ENCODE results near the gene DLX4.

DNA sequence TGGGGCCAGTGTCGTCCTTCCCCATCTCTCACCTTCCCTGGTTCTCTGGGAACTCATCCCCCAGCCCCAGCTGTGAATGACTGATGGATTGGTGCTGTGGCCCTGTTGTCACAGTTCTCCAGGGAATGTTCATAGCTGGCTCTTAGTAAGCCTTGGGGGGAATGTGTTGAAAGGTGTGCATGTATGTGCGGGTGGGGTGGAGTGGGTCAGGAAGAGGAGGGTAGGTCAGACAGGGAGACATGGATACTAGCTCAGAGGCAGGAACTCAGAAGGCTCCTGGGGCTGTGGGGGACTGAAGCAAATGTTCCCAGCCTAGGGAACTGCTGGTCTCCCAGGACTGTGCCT lies 4.3 kb downstream of the DLX4 start:
- TF ChIP-seq, protein P1, sequence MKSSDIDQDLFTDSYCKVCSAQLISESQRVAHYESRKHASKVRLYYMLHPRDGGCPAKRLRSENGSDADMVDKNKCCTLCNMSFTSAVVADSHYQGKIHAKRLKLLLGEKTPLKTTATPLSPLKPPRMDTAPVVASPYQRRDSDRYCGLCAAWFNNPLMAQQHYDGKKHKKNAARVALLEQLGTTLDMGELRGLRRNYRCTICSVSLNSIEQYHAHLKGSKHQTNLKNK (CRISPR knock-in tag; IDR thresholded peaks at IDR 0.05) = no peak
- TF ChIP-seq, protein P2, sequence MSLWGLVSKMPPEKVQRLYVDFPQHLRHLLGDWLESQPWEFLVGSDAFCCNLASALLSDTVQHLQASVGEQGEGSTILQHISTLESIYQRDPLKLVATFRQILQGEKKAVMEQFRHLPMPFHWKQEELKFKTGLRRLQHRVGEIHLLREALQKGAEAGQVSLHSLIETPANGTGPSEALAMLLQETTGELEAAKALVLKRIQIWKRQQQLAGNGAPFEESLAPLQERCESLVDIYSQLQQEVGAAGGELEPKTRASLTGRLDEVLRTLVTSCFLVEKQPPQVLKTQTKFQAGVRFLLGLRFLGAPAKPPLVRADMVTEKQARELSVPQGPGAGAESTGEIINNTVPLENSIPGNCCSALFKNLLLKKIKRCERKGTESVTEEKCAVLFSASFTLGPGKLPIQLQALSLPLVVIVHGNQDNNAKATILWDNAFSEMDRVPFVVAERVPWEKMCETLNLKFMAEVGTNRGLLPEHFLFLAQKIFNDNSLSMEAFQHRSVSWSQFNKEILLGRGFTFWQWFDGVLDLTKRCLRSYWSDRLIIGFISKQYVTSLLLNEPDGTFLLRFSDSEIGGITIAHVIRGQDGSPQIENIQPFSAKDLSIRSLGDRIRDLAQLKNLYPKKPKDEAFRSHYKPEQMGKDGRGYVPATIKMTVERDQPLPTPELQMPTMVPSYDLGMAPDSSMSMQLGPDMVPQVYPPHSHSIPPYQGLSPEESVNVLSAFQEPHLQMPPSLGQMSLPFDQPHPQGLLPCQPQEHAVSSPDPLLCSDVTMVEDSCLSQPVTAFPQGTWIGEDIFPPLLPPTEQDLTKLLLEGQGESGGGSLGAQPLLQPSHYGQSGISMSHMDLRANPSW (CRISPR knock-in tag; conservative IDR thresholded peaks at IDR 0.05; ENCODE audit: low read depth) = no peak
- TF ChIP-seq, protein P3, sequence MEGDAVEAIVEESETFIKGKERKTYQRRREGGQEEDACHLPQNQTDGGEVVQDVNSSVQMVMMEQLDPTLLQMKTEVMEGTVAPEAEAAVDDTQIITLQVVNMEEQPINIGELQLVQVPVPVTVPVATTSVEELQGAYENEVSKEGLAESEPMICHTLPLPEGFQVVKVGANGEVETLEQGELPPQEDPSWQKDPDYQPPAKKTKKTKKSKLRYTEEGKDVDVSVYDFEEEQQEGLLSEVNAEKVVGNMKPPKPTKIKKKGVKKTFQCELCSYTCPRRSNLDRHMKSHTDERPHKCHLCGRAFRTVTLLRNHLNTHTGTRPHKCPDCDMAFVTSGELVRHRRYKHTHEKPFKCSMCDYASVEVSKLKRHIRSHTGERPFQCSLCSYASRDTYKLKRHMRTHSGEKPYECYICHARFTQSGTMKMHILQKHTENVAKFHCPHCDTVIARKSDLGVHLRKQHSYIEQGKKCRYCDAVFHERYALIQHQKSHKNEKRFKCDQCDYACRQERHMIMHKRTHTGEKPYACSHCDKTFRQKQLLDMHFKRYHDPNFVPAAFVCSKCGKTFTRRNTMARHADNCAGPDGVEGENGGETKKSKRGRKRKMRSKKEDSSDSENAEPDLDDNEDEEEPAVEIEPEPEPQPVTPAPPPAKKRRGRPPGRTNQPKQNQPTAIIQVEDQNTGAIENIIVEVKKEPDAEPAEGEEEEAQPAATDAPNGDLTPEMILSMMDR (IDR thresholded peaks at IDR 0.05) = no peak
